HG03432 (cell line): ENCODE measurements around the gene ARG1.

ENCODE experiments used
- ATAC-seq: cut with Tn5 transposase; IDR thresholded peaks from one replicate; pipeline ENCODE4 v1.9.1; 2021; ENCODE audit warnings: mild to moderate bottlenecking, moderate library complexity; ENCODE audit not compliant: unreplicated experiment

ARG1 gene

DNA sequence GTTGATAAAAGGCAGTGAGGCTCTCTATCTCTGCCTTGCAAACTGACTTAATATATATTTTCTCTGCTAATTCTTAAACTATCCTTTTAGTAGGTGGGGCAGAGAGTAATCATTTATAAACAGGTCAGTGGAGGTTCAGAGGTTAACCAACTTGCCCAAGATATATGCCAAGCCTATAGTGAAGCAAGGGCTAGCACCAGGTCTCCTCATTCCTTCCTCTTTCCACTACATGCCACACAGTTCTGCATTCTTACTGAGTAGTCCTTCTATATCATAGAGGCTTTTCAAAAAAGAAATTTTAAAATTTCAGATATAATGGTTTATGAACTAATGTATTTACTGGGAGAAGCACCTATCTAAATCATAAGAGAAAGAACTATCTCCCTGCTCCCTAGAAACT is 8.5 kb downstream of the ARG1 start:
- no peak for ATAC-seq

DNA sequence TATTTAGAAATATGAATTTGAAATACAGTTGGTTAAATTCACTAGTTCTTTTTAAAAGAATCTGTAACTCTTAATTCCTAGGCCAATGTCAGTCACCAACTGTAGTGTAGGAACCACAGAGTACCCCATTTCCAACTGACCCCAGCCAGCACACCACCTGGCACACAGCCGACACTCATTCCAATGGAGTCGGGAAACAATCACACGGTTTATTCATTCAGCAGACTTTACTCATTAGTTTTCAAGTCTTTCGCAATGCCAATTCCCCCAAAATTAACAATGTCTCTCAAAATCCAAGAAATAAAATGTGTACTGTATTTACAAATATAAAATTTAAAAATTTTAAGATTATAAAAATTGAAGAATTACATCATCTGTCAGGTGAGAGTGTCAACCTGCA is 13.5 kb downstream of the ARG1 start:
- ATAC-seq: no peak

DNA sequence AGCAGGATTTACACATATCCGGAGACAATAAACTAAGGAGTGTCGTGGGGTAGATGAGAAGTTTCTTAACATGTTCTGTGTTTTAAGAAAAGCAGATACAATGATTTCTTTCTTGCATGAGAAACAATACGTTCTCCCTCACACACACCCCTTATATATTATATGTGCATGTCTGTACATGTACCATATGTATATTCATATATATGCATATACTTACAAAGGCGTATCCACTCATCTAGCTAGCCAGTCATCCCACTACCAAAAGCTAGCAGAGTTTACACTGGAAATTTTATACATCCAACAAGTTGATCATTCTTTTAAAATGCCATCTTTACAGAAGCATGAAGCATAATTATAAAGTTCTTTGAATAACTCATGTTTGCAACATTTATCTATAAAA is 14.9 kb downstream of the ARG1 start:
- no peak for ATAC-seq

DNA sequence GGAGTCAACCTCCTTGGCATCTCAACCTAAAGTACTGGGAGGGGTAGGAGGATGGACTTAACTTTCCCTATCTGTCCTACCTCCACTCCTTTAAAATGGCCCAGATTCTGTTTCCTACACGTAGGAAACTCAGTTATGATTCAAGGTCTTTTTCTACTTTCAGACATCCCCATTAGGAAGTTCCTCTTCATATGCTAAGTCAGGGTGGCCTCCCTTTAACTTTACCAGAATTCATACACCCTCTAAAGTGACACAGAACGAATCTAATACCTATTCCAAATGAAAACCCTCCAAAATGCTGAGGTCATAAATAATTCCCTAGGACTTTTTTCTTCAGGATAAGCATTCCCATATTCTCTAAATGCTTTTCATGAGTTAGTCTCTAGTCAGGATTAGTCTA is 15.6 kb downstream of the ARG1 start:
- ATAC-seq: no peak

DNA sequence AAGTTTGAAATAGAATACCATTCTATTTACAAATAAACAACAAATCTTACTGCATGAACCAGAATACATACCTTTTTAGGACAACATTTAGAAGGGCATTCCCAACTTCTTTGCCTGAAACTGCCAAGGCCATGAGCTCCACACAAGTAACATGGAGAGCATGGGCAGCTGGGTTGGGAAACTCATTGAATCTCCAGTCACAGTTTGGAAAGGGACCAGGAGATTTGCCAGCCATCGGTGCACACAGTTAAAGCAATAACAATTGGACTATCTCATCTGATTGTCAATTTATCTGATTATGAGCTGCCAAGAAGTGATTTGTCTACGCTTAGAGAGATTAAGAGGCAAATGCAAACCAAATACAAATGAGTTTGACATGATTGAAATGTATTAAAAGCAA is 19.9 kb downstream of the ARG1 start:
- no peak for ATAC-seq

DNA sequence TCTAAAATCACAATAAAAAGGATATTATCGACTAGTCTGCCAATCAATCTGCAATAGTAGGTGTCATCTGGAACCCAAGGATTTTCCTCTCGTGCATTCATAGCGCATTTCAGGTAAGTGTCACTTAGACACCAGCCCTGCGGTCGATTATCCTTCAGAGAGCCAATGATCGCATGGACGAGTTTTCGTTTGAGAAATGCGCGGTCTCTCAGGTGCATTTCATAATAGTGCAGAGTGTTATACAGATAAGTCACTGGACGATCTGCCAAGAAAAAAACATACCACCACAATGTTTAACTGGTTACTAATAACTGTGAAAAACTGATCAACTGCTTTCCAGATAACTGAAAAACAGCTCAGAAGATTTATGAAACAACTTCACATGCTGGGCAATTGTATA is 21.0 kb downstream of the ARG1 start:
- ATAC-seq: no peak

DNA sequence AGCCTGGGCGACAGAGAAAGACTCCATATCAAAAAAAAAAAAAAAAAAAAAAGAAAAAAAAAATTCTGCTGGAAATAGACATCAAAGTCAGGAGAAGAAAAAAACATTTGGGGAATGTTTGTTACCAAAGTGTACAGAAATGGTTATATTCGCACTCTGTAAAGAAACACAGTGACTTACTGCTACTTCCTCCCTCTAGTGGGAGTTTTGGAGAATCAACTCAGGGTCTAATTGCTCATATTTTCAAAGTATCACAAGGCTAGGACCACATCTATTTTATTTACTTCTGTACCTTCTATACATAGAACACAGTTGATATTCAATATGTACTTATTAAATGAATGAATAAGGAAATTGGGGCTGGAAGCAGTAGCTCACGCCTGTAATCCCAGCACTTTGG is 24.4 kb downstream of the ARG1 start:
- ATAC-seq: no peak

DNA sequence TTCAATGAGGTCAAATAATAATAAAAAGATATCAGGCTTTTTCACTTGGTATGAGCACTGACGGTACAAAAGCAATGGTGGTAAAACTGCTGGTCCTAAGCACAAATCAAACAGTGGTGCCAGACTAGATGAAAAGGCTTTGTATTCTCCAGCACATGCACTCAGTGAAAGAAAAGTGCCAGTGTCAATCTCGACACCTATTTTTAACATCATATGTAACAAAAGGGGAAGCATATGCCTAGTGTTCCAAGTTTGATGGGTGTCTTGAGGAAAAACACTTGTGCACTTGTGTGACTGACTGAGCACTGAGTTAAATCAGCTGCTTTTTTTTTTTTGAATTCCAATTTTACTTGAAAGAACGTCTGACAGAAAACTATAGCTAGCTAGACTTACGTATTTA is 27.7 kb downstream of the ARG1 start:
- no peak for ATAC-seq

DNA sequence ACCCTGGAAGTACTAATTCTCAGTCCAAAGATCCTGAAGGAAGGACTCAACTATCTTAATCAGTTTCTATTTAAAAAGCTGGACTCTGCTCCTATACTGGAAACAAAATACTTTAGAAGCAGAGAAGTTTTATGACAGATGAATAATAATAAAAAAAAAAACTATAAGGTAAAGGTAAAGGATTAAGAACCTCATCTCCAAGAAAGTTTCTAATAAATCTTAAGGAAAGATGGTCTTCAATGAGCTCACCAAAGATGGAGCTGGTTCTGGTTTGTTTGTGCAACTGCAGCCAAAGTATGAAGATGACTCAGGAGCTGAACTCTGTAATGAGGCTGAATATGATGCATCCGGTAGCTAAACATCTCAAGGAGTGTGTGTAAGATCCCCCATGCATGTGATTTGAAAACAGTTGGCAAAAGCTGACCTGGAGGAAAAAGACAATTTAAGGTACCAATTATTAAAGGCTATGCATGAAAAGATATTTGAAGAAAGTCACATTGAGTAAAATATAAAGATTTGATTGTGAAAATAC is 29.8 kb downstream of the ARG1 start:
- no peak for ATAC-seq

DNA sequence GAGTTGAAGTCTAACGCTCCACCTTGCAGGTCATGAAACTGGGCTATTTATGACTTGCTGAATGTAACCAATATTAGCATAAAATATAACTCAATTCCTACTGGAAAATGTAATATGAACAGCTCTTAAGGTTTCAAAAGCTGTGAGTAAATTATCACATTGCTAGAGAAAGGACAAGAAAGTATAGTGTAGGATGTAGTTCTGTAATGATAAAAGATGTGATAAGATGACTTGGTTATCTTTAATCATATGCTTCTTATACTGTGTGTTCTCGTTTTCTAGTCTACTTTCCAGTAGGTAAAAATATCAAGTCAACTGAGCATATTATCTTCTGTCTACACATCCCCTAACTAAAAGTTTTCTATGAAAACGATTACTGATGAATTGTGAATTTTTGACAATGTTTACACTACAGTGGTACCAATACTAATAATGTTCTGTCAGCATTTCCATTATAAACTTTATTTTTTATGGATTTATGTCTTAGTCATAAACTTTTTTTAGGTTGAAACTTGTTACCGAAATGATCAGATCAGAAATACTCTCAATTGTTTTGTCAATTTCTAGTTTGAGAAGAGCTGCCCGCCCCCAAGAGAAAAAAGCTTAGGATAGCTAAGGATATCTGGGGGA is 40.4 kb downstream of the ARG1 start:
- no peak for ATAC-seq

DNA sequence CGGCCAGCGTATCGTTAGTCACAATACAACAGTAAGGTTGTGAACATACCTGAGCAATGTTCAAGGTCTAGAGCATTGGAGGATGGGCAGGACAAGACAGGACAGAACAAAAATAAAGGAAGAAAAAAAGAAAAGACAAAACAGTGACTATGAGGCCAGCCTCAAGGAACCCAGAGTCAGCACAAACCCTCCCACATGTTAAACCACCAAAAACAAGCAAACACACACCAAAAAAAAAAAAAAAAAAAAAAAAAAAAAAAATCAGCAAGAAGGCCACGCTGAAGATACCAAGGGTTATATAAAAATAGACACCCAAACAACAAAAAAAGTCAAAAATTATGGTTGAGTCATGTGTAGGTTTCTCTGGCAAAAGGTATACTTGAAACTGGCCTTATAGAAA is 42.2 kb downstream of the ARG1 start:
- no peak for ATAC-seq

DNA sequence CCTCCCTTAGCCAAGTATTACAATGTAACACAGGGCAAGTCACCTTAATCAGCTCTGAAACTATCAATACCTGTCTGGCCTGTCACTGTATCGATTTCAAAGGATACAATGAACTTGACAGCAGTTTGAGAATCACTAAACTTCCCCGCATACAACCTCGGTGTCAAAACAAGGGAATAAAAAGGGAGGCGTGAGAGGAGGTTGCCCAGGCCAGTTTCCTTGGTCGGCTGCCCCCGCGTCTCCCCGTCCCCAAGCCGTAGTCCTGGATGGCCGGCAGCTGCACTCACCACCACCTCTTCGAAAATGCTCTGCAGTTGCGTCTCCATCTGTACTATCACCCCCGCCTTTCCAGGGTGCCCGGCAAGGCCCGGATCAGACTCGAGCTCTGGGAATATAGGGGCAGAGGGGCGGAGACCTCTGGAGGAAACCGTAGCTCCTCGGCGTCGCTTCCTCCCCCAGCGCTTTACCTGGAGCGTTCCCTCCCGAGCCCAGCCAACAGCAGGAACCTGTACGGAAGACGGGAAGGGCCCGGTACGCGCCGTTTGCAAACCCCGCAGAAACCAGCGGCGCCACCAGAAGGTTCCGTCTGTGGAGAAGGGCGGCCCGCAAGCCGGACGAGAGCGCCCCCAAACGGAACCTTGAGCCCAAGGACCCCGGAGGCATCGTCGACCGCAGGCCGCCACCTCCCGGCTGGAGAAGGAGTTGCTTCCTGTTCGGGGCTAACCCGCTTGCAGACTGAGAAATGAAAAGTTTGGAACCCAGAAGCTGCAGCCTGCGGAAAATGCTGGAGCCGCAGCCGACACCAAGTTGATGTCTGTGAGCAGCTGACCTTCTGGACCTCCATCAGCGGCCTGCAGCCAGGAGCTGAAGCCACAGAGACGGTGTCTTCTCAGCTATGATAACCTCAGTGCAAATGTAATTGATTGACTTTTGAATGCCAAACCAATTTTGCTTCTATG is 55.0 kb downstream of the ARG1 start, which contains the start of gene MED23:
Gene MED23 (minus strand): TSS at position 519 of the 959 bp plus-strand sequence. CDS start 193 bp downstream, at position 326.
- peak; percentile 98 for ATAC-seq

DNA sequence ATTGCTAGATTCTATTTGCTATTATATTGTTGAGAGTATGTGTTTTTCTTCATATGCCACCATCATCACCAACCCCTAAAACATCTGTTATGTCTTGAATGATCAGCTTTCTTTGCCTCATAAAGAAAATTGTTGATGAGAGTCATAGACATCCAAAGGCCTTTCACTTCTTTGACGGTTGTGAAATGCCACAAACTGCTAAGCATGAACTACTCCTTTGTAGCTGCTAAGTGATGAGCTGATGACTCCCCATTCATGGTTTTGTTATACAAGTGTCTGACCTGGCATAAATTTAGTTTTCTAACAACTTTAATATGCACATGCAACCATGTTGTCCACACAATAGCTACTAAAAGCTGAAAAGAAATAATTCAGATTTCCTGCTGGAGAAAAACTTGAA is 55.7 kb downstream of the ARG1 start:
- no peak for ATAC-seq

DNA sequence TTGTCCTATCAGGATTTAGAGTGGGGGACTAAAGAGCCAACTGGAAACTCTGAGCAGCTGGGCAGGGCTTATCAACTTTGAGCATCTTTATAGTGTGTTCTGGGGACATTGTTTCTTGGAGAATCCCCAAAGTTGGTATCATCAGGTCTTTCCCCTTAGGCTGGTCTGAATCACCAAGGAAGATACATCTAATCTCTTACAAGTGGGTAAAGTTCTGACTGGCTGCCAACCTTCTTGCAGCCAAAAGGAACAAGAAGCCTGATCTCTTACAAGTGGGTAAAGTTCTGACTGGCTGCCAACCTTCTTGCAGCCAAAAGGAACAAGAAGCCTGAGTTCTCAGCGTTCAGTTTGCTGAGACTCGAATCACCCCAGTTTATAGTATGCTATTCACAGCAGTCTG is 56.6 kb downstream of the ARG1 start:
- no peak for ATAC-seq

DNA sequence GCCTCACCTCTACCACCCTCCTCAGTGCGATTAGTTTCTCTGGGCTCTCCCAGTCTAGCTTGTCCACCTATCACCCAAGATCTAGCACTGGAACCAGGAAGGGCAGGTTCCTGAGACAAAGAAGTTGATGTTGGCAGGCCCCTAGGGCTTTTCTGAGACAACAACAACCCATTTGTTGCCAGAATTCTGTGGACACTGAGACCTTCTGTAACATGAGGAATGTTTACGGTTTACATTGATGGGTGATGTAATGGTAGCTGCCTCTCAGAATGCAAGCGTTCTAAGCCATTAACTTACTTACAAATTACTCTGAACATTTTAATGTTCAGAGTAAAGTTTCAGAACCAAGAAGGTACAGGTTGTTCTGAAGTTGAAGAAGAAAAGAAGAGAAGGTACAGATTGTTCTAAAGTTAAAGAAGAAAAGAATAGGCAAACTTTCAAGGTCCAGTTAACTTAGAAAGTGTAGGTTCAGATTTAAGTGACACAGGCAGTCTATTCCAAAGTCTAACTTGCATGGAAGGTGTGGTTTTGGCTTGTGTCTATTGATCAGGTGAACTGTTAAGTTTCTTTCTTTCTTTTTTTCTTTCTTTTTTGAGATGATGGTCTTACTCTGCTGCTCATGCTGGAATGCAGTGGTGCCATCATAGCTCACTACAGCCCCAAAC is 58.7 kb downstream of the ARG1 start:
- no peak for ATAC-seq
